Stimulated activated CD8-positive, alpha-beta memory T cell treated with anti-CD3 and anti-CD28 coated beads, Interleukin-2, amount 100 ng/mL, for 1 hour (primary cell): ENCODE results near the gene FSIP1.

Experiments used
- DNase-seq, 2 donors: peaks; one replicate each; pipeline ENCODE4 v3.0.0-alpha.2; 2020; ENCODE audit warnings: low read depth in 2 of 2

FSIP1 gene

GRCh38 chr15:39792025-39792843 is 9.6 kb upstream of the FSIP1 start:
- DNase-seq = no peak

- DNase-seq = no peak
These were observed 7.1 kb upstream of the FSIP1 start for GRCh38 chr15:39789736-39790135.

GRCh38 chr15:39788800-39789565 is 6.3 kb upstream of the FSIP1 start:
- DNase-seq = no peak

GRCh38 chr15:39788108-39788507 is 5.5 kb upstream of the FSIP1 start:
- DNase-seq = no peak

GRCh38 chr15:39787479-39787878 is 4.8 kb upstream of the FSIP1 start:
- DNase-seq = no peak

DNA sequence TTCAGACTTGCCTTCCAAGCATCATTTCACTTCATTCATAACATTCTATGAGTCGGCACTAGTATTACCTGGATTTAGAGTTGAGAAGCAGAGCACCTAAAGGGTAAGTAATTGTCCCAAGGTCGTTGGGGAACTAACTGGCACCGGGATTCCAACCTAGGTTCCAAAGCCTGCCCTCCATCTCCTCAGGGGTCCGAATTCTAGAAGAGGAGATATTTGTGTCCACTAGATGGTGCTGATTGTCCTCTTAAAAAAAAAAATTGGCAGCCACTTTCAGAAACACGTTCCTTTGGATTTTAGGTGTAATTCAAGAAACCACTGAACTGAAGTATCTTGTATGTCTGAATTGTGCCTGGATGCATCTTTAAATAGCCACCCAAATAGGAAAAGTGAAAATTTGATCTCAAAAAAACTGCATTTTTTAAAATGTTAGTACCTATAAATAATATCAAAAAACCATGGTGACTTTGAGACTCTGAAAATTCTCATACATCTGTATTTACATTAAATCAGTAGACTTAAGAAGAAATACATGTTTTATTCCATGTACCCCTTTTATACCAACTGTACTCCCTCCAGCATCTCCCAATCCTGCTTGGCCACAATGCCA is 3.9 kb upstream of the FSIP1 start:
- no peak for DNase-seq

DNA sequence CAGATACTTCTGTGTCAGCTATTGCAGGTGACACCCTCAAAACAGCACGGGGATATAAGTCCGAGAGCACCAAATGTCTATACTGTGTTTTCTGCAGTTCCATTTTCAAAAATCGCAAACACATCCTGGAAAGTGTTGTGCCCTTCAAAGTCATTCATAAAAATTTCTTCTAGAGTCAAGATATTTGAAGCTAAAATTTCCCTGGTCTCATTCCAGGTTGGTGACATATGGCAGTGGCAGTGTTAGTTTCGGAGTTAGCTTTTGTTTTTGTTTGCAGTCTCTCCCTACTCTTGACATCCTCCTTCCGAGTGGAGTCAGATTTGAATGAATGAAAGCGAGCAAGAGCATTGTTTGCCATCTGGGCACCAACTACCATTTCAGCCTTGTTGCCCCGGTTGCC is 3.2 kb upstream of the FSIP1 start:
- no peak for DNase-seq

DNA sequence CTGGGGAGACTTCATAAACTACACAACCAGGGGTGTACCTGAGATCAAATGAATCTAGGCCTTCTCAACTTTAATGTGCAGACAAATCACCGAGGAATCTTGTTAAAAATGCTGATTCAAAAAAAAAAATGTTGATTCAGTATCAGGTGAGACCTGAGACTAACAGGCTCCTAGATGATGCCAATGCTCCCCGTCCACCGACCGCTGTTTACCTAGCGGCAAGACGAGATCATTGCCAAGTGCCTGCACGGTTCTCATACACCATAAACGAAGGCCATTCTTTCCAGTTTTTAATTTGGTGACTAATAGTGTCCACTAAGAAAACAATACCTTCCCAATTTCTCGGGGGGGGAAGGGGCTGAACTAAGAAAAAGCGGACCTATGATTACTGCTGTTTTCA is 2.5 kb upstream of the FSIP1 start:
- no peak for DNase-seq

- DNase-seq = no peak
These were observed 2.0 kb upstream of the FSIP1 start for GRCh38 chr15:39784638-39785037.

DNA sequence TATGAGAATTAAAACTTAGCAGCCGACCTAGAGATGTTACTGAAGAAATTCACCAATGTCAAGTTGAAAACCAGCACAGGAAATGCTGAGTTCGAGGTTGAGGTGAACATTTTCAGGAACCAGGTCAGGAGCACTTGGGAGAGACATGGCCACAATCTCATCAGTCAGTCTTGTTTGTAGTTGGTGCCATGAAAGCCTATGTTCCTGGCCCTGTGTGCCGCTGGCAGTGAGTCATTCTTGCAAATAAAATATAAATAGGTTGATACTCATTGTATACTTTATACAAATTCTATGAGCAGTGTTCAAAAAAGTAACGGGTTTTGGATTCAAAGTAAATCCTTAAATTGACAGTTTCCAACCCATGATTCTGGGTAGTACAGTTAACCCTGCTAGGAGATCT is 1.5 kb upstream of the FSIP1 start:
- no peak for DNase-seq

GRCh38 chr15:39783244-39783820 is 691 bp upstream of the FSIP1 start:
- no peak for DNase-seq

- no peak for DNase-seq
These were observed 706 bp downstream of the FSIP1 start for GRCh38 chr15:39781967-39782302.

GRCh38 chr15:39781147-39781966 is 1.3 kb downstream of the FSIP1 start:
- DNase-seq = no peak

GRCh38 chr15:39778021-39778420 is 4.6 kb downstream of the FSIP1 start:
- no peak for DNase-seq

- no peak for DNase-seq
These were observed 5.1 kb downstream of the FSIP1 start for GRCh38 chr15:39777496-39777895.

- DNase-seq = no peak
These were observed 6.6 kb downstream of the FSIP1 start for GRCh38 chr15:39776068-39776467.

DNA sequence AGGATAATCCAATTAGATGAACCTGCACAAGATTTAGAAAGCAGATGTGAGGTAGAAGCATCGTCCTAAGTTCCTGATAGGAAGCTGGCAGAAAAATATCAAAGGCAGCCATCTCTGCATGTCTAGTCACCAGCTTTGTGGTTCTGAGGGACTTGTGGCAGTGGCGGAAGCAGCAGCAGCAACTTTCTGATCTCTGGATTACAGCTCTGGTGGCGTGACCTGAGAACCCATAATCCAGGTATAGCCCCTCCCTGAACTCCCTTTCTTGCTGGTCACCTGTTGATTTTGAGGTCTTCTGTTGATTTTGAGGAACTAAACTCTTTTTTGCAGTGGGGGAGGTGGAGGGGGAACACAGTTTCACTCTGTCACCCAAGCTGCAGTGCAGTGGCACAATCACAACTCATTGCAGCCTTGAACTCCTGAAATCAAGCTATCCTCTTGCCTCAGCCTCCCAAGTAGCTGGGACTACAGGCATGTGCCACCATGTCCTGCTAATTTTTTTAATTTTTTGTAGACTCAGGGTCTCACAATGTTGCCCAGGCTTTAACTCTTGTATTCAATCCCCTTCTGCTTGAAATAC is 7.9 kb downstream of the FSIP1 start:
- DNase-seq = no peak

- DNase-seq = no peak
These were observed 11.6 kb downstream of the FSIP1 start for GRCh38 chr15:39770748-39771689.

- DNase-seq = no peak
These were observed 14.7 kb downstream of the FSIP1 start for GRCh38 chr15:39767921-39768320.

DNA sequence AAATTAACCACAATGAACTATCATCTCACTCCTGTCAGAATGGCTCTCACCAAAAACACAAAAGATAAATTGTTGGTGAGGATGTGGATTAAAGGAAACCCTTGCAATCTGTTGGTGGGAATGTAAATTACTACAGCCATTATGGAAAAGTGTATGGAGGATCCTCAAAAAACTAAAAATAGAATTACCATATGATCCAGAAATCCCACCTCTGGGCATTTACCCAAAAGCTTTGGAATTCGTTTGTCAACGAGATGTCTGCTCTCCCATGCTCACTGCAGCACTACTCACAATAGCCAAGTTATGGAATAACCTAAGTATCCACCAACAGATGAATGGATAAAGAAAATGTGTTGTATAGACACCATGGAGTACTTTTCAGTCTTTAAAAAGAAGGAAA is 21.6 kb downstream of the FSIP1 start:
- DNase-seq = no peak
